Fibroblast of lung (primary cell): ENCODE results near the gene TXNRD2. TPM values are rescaled to one million over a fixed set of nuclear protein-coding genes. Genes with fewer than 3 reads are reported as not detected.

ENCODE experiments used
- DNase-seq, 2 donors: peaks; one replicate each; pipeline versions ENCODE4 v3.0.0 to v3.0.0-alpha.2; 2010; ENCODE audit warnings: low read depth in 2 of 2
- H2AFZ ChIP-seq: 2 replicates; pipeline ENCODE4 v1.5.1; 2012; ENCODE audit warnings: low read length, control low read depth, inconsistent platforms
- H3K27ac ChIP-seq: 2 replicates; pipeline ENCODE4 v1.5.1; 2011; ENCODE audit warnings: low read length, control low read depth; ENCODE audit not compliant: insufficient read depth
- H3K27me3 ChIP-seq: 2 replicates; pipeline ENCODE4 v1.5.1; 2011; ENCODE audit warnings: mild to moderate bottlenecking, low read length; ENCODE audit not compliant: control insufficient read depth, insufficient read depth
- H3K36me3 ChIP-seq: 2 replicates; pipeline ENCODE4 v1.5.1; 2011; ENCODE audit warnings: low read length; ENCODE audit not compliant: control insufficient read depth, insufficient read depth
- H3K4me1 ChIP-seq: 2 replicates; pipeline ENCODE4 v1.5.1; 2011; ENCODE audit warnings: low read length; ENCODE audit not compliant: control insufficient read depth, insufficient read depth; ENCODE audit errors: extremely low read depth
- H3K4me2 ChIP-seq: 2 replicates; pipeline ENCODE4 v1.5.1; 2011; ENCODE audit warnings: low read length, control low read depth; ENCODE audit not compliant: insufficient read depth; ENCODE audit errors: extremely low read depth
- H3K4me3 ChIP-seq, 4 experiments: fragments of 200-600 bp in 1 of 4; sonication (generic) in 1 of 4; replicated peaks in 1 of 4; 2 replicates each; pipeline ENCODE4 v1.5.1; 2011 to 2016; ENCODE audit warnings: low read length in 4 of 4, low read depth in 3 of 4, mild to moderate bottlenecking in 3 of 4, control low read depth in 2 of 4, inconsistent platforms in 1 of 4, mixed read lengths in 1 of 4; ENCODE audit not compliant: insufficient read depth in 1 of 4; ENCODE audit errors: control extremely low read depth in 1 of 4
- H3K79me2 ChIP-seq: 2 replicates; pipeline ENCODE4 v1.5.1; 2012; ENCODE audit warnings: mild to moderate bottlenecking, low read length, inconsistent platforms; ENCODE audit not compliant: control insufficient read depth, insufficient read depth
- H3K9ac ChIP-seq: 2 replicates; pipeline ENCODE4 v1.5.1; 2011; ENCODE audit warnings: mild to moderate bottlenecking, low read length, control low read depth; ENCODE audit not compliant: insufficient read depth
- H3K9me3 ChIP-seq: 2 replicates; pipeline ENCODE4 v1.5.1; 2012; ENCODE audit warnings: low read depth, low read length; ENCODE audit not compliant: control insufficient read depth, insufficient read depth
- H4K20me1 ChIP-seq: 2 replicates; pipeline ENCODE4 v1.5.1; 2011; ENCODE audit warnings: low read length; ENCODE audit not compliant: control insufficient read depth, insufficient read depth; ENCODE audit errors: extremely low read depth
- CTCF ChIP-seq, 2 donors: IDR thresholded peaks in 1 of 2; conservative IDR thresholded peaks in 1 of 2; 1 replicate in 1 of 2; 2 replicates in 1 of 2; pipeline ENCODE4 v1.5.1; 2011 to 2012; ENCODE audit warnings: low read length in 2 of 2, control low read depth in 1 of 2, inconsistent platforms in 1 of 2, low read depth in 1 of 2, mild to moderate bottlenecking in 1 of 2
- EZH2 ChIP-seq: IDR thresholded peaks from 2 replicates; pipeline ENCODE4 v1.5.1; 2012; ENCODE audit warnings: low read length, control low read depth, mild to moderate bottlenecking; ENCODE audit errors: missing control alignments
- polyA plus RNA-seq, 2 donors: library from polyadenylated mRNA; depleted of rRNA in 1 of 2; stranded (reverse) in 1 of 2; unstranded in 1 of 2; fragments of >200 nt; gene quantifications; 2 replicates each; pipeline ENCODE4 v1.2.1, GENCODE V29; 2011 to 2012; ENCODE audit warnings: missing spikeins in 1 of 2
- total RNA-seq: library from RNA; depleted of rRNA; stranded (reverse); fragments of >200 nt; gene quantifications from 2 replicates; pipeline ENCODE4 v1.2.1, GENCODE V29; 2014

The TXNRD2 gene
- total and polyA plus RNA-seq, 2 donors (not counting 1 experiment from before 2014, with no cell fraction given): 13.2 to 30.7 TPM

- no peak overlapping the region for H3K4me3 ChIP-seq
- H2AFZ ChIP-seq: no peak overlapping the region
- H3K27me3 ChIP-seq: no peaks in the 10 kb centered on the region
- H3K9ac ChIP-seq: no peak overlapping the region
- no peaks in the 10 kb centered on the region for H3K4me1 ChIP-seq
- no peaks in the 10 kb centered on the region for H3K79me2 ChIP-seq
- no peaks in the 10 kb centered on the region for H3K9me3 ChIP-seq
- no peak overlapping the region for H3K27ac ChIP-seq
- no peak for TF ChIP-seq CTCF (conservative IDR thresholded peaks at IDR 0.05 in 1 of 2, IDR thresholded peaks at IDR 0.05 in 1 of 2; ENCODE audit: low read depth in 1 of 2, low read length in 2 of 2)
- TF ChIP-seq EZH2: no peak
- peaks cover 16% of the 10 kb centered on the region for H3K36me3 ChIP-seq
- no peak overlapping the region for H3K4me2 ChIP-seq
- DNase-seq: no peak
- H4K20me1 ChIP-seq: no peaks in the 10 kb centered on the region
Observed at GRCh38 chr22:19972251-19972650, 30.6 kb upstream of the TXNRD2 start.

- Histone ChIP-seq H4K20me1 (no peaks in the 10 kb centered on the region), H3K79me2 (no peaks in the 10 kb centered on the region), H3K4me1 (no peaks in the 10 kb centered on the region), H3K36me3 (peaks cover 16% of the 10 kb centered on the region), H3K9ac (no peak overlapping the region), H3K27me3 (no peaks in the 10 kb centered on the region), H3K4me2 (no peak overlapping the region), H3K4me3 (no peak overlapping the region), H2AFZ (no peak overlapping the region), H3K27ac (no peak overlapping the region), H3K9me3 (no peaks in the 10 kb centered on the region)
- no peak for TF ChIP-seq EZH2
- TF ChIP-seq CTCF (conservative IDR thresholded peaks at IDR 0.05 in 1 of 2, IDR thresholded peaks at IDR 0.05 in 1 of 2; ENCODE audit: low read depth in 1 of 2, low read length in 2 of 2): no peak
- no peak for DNase-seq
Observed at GRCh38 chr22:19971276-19972124, 29.9 kb upstream of the TXNRD2 start.

GRCh38 chr22:19970479-19971275, 29.1 kb upstream of the TXNRD2 start:
- H3K79me2 ChIP-seq: no peaks in the 10 kb centered on the region
- H4K20me1 ChIP-seq: no peaks in the 10 kb centered on the region
- H3K36me3 ChIP-seq: peaks cover 18% of the 10 kb centered on the region
- peak; percentile 35 to 60 for DNase-seq
- TF ChIP-seq EZH2 (no peak), CTCF (conservative IDR thresholded peaks at IDR 0.05 in 1 of 2, IDR thresholded peaks at IDR 0.05 in 1 of 2; ENCODE audit: low read depth in 1 of 2, low read length in 2 of 2) (peak; percentile 76 to 83)
- H3K4me2 ChIP-seq: no peak overlapping the region
- H3K4me1 ChIP-seq: no peaks in the 10 kb centered on the region
- no peaks in the 10 kb centered on the region for H3K27me3 ChIP-seq
- H3K4me3 ChIP-seq: no peak overlapping the region
- no peak overlapping the region for H3K9ac ChIP-seq
- no peaks in the 10 kb centered on the region for H3K9me3 ChIP-seq
- H2AFZ ChIP-seq: no peak overlapping the region
- H3K27ac ChIP-seq: no peak overlapping the region
